Measurements from ENCODE around the gene ZMYM3. TPM values are rescaled to one million over a fixed set of nuclear protein-coding genes. Genes with fewer than 3 reads are reported as not detected.

ZMYM3 gene
- polyA plus RNA-seq, 2 donors: 5.2 to 7.6 TPM

DNA sequence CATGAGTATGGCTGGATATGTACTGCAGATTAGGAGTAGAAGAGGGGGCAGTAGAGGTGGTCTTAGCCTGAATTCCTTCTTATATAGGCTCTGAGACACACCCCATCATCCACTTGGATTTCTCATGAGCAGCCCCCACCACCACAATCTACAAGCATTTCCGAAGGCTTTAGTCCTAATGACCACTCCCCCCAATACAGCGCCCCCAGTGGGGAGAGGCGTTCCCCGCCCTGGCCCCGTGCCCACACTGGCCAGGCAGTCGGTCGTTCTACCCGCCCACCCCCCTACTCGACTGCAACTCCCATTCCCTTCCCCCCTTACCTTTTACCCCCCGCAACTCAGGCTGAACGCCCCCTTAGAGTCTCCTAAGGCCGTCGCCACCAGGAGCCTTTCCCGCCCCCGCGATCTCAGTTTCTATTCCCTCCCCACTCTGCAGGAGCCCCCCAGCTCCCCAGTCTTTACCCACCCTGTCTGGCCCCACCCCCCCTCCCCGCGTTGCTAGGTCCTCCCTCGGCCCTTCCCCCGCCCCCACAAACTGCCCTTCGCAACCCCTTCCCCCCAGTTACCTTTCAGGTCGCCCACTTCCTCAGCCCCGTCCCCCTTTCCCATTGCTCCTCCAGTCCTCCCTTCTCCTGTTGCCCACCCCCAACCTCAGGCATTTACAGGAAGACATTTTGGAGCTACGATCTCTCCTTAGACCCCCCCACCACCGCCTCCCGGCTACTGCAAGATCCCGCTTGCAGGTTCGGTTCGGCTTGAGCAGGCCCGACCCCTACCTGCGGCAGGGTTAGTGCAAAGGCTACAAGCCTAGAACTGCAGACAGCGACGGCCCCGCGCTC, 468 bp downstream of the ZMYM3 start:
- 2 to 27% methylated on average over 33 to 35 of the region's 35 CpGs for WGBS, 2 donors
- peaks cover 0 to 5% of the 10 kb centered on the region in 2 donors for H3K36me3 ChIP-seq (ENCODE audit: control insufficient read depth in 2 of 2, insufficient read depth in 2 of 2, low read length in 1 of 2)
- no peaks in the 10 kb centered on the region for H3K9me3 ChIP-seq (ENCODE audit: control insufficient read depth in 2 of 2, insufficient read depth in 1 of 2, low read depth in 1 of 2, low read length in 1 of 2)
- no peaks in the 10 kb centered on the region for H3K27me3 ChIP-seq (ENCODE audit: control insufficient read depth in 1 of 2, insufficient read depth in 2 of 2, low read length in 2 of 2)
- H3K27ac ChIP-seq (ENCODE audit: low read depth in 2 of 2, low read length in 1 of 2): peak overlapping the region in 1 of 2 donors; percentile 70
- peaks cover 0 to 5% of the 10 kb centered on the region in 2 donors for H3K4me1 ChIP-seq (ENCODE audit: control insufficient read depth in 2 of 2, insufficient read depth in 2 of 2, low read length in 1 of 2)
- peak overlapping the region; percentile 52 to 81 for H3K4me3 ChIP-seq (ENCODE audit: low read depth in 1 of 2, low read length in 2 of 2)

- peaks cover 0 to 5% of the 10 kb centered on the region in 2 donors for H3K4me1 ChIP-seq (ENCODE audit: control insufficient read depth in 2 of 2, insufficient read depth in 2 of 2, low read length in 1 of 2)
- peaks cover 0 to 15% of the 10 kb centered on the region in 2 donors for H3K36me3 ChIP-seq (ENCODE audit: control insufficient read depth in 2 of 2, insufficient read depth in 2 of 2, low read length in 1 of 2)
- no peak overlapping the region for H3K27ac ChIP-seq (ENCODE audit: low read depth in 2 of 2, low read length in 1 of 2)
- H3K9me3 ChIP-seq (ENCODE audit: control insufficient read depth in 2 of 2, insufficient read depth in 1 of 2, low read depth in 1 of 2, low read length in 1 of 2): no peaks in the 10 kb centered on the region
- WGBS, 2 donors: 65 to 66% methylated on average over 2 of the region's 2 CpGs
- H3K27me3 ChIP-seq (ENCODE audit: control insufficient read depth in 1 of 2, insufficient read depth in 2 of 2, low read length in 2 of 2): no peaks in the 10 kb centered on the region
- H3K4me3 ChIP-seq (ENCODE audit: low read depth in 1 of 2, low read length in 2 of 2): no peak overlapping the region
Observed at GRCh38 chrX:71252221-71252620, 1.7 kb downstream of the ZMYM3 start.

- 46 to 55% methylated on average over 8 of the region's 8 CpGs for WGBS, 2 donors
- no peaks in the 10 kb centered on the region for H3K27me3 ChIP-seq (ENCODE audit: control insufficient read depth in 1 of 2, insufficient read depth in 2 of 2, low read length in 2 of 2)
- H3K9me3 ChIP-seq (ENCODE audit: control insufficient read depth in 2 of 2, insufficient read depth in 1 of 2, low read depth in 1 of 2, low read length in 1 of 2): no peaks in the 10 kb centered on the region
- no peak overlapping the region for H3K27ac ChIP-seq (ENCODE audit: low read depth in 2 of 2, low read length in 1 of 2)
- peaks cover 0 to 18% of the 10 kb centered on the region in 2 donors for H3K36me3 ChIP-seq (ENCODE audit: control insufficient read depth in 2 of 2, insufficient read depth in 2 of 2, low read length in 1 of 2)
- H3K4me3 ChIP-seq (ENCODE audit: low read depth in 1 of 2, low read length in 2 of 2): no peak overlapping the region
- H3K4me1 ChIP-seq (ENCODE audit: control insufficient read depth in 2 of 2, insufficient read depth in 2 of 2, low read length in 1 of 2): peaks cover 0 to 5% of the 10 kb centered on the region in 2 donors
Observed at GRCh38 chrX:71251466-71251973, 2.4 kb downstream of the ZMYM3 start.

- Histone ChIP-seq H3K36me3 (ENCODE audit: control insufficient read depth in 2 of 2, insufficient read depth in 2 of 2, low read length in 1 of 2) (peaks cover 0 to 19% of the 10 kb centered on the region in 2 donors), H3K4me1 (ENCODE audit: control insufficient read depth in 2 of 2, insufficient read depth in 2 of 2, low read length in 1 of 2) (peaks cover 0 to 5% of the 10 kb centered on the region in 2 donors), H3K9me3 (ENCODE audit: control insufficient read depth in 2 of 2, insufficient read depth in 1 of 2, low read depth in 1 of 2, low read length in 1 of 2) (no peaks in the 10 kb centered on the region), H3K4me3 (ENCODE audit: low read depth in 1 of 2, low read length in 2 of 2) (no peak overlapping the region), H3K27ac (ENCODE audit: low read depth in 2 of 2, low read length in 1 of 2) (no peak overlapping the region), H3K27me3 (ENCODE audit: control insufficient read depth in 1 of 2, insufficient read depth in 2 of 2, low read length in 2 of 2) (no peaks in the 10 kb centered on the region)
- 77 to 86% methylated on average over 9 of the region's 9 CpGs for WGBS, 2 donors
Observed at GRCh38 chrX:71250841-71251240, 3.1 kb downstream of the ZMYM3 start.

GRCh38 chrX:71245159-71245558, 8.8 kb downstream of the ZMYM3 start:
- WGBS, 2 donors: 53 to 66% methylated on average over 2 of the region's 2 CpGs
- Histone ChIP-seq H3K36me3 (ENCODE audit: control insufficient read depth in 2 of 2, insufficient read depth in 2 of 2, low read length in 1 of 2) (peaks cover 0 to 38% of the 10 kb centered on the region in 2 donors), H3K4me3 (ENCODE audit: low read depth in 1 of 2, low read length in 2 of 2) (no peak overlapping the region), H3K27me3 (ENCODE audit: control insufficient read depth in 1 of 2, insufficient read depth in 2 of 2, low read length in 2 of 2) (no peaks in the 10 kb centered on the region), H3K9me3 (ENCODE audit: control insufficient read depth in 2 of 2, insufficient read depth in 1 of 2, low read depth in 1 of 2, low read length in 1 of 2) (no peaks in the 10 kb centered on the region), H3K27ac (ENCODE audit: low read depth in 2 of 2, low read length in 1 of 2) (no peak overlapping the region), H3K4me1 (ENCODE audit: control insufficient read depth in 2 of 2, insufficient read depth in 2 of 2, low read length in 1 of 2) (no peaks in the 10 kb centered on the region)

- Histone ChIP-seq H3K27me3 (ENCODE audit: control insufficient read depth in 1 of 2, insufficient read depth in 2 of 2, low read length in 2 of 2) (no peaks in the 10 kb centered on the region), H3K4me3 (ENCODE audit: low read depth in 1 of 2, low read length in 2 of 2) (no peak overlapping the region), H3K27ac (ENCODE audit: low read depth in 2 of 2, low read length in 1 of 2) (no peak overlapping the region), H3K36me3 (ENCODE audit: control insufficient read depth in 2 of 2, insufficient read depth in 2 of 2, low read length in 1 of 2) (peaks cover 0 to 34% of the 10 kb centered on the region in 2 donors), H3K9me3 (ENCODE audit: control insufficient read depth in 2 of 2, insufficient read depth in 1 of 2, low read depth in 1 of 2, low read length in 1 of 2) (no peaks in the 10 kb centered on the region), H3K4me1 (ENCODE audit: control insufficient read depth in 2 of 2, insufficient read depth in 2 of 2, low read length in 1 of 2) (no peaks in the 10 kb centered on the region)
- WGBS, 2 donors: 87 to 92% methylated on average over 9 of the region's 9 CpGs
Observed at GRCh38 chrX:71244359-71245128, 9.4 kb downstream of the ZMYM3 start.

- 73 to 89% methylated on average over 6 of the region's 6 CpGs for WGBS, 2 donors
- H3K4me3 ChIP-seq (ENCODE audit: low read depth in 1 of 2, low read length in 2 of 2): no peak overlapping the region
- H3K9me3 ChIP-seq (ENCODE audit: control insufficient read depth in 2 of 2, insufficient read depth in 1 of 2, low read depth in 1 of 2, low read length in 1 of 2): no peaks in the 10 kb centered on the region
- H3K4me1 ChIP-seq (ENCODE audit: control insufficient read depth in 2 of 2, insufficient read depth in 2 of 2, low read length in 1 of 2): no peaks in the 10 kb centered on the region
- peaks cover 0 to 20% of the 10 kb centered on the region in 2 donors for H3K36me3 ChIP-seq (ENCODE audit: control insufficient read depth in 2 of 2, insufficient read depth in 2 of 2, low read length in 1 of 2)
- no peak overlapping the region for H3K27ac ChIP-seq (ENCODE audit: low read depth in 2 of 2, low read length in 1 of 2)
- H3K27me3 ChIP-seq (ENCODE audit: control insufficient read depth in 1 of 2, insufficient read depth in 2 of 2, low read length in 2 of 2): no peaks in the 10 kb centered on the region
Observed at GRCh38 chrX:71241301-71241700, 12.6 kb downstream of the ZMYM3 start.

DNA sequence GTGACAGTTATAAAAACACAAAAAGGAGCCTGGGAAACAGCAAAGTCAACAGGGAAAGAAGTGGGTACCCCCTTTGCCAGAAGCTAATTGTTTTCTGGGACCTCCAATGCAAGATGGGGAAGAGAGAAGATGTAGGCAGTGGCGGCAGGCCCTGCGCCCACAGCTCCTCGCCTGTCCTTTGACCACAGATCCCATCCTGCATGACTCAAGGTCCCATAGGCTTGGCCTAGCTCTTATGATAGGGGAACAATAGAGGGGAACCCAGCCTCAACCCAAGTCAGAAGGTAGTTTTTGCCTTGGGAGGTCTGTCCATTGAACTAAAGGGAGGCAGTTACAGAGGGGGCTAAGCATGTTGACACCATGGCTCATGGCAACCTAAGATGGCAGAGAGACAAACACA, 14.2 kb downstream of the ZMYM3 start:
- H3K4me1 ChIP-seq (ENCODE audit: control insufficient read depth in 2 of 2, insufficient read depth in 2 of 2, low read length in 1 of 2): no peaks in the 10 kb centered on the region
- no peak overlapping the region for H3K27ac ChIP-seq (ENCODE audit: low read depth in 2 of 2, low read length in 1 of 2)
- H3K4me3 ChIP-seq (ENCODE audit: low read depth in 1 of 2, low read length in 2 of 2): no peak overlapping the region
- WGBS, 2 donors: 83 to 87% methylated on average over 3 of the region's 3 CpGs
- H3K27me3 ChIP-seq (ENCODE audit: control insufficient read depth in 1 of 2, insufficient read depth in 2 of 2, low read length in 2 of 2): no peaks in the 10 kb centered on the region
- H3K36me3 ChIP-seq (ENCODE audit: control insufficient read depth in 2 of 2, insufficient read depth in 2 of 2, low read length in 1 of 2): peaks cover 0 to 11% of the 10 kb centered on the region in 2 donors
- no peaks in the 10 kb centered on the region for H3K9me3 ChIP-seq (ENCODE audit: control insufficient read depth in 2 of 2, insufficient read depth in 1 of 2, low read depth in 1 of 2, low read length in 1 of 2)

GRCh38 chrX:71236836-71237235, 17.1 kb downstream of the ZMYM3 start:
- H3K27ac ChIP-seq (ENCODE audit: low read depth in 2 of 2, low read length in 1 of 2): no peak overlapping the region
- H3K36me3 ChIP-seq (ENCODE audit: control insufficient read depth in 2 of 2, insufficient read depth in 2 of 2, low read length in 1 of 2): peaks cover 0 to 4% of the 10 kb centered on the region in 2 donors
- no peaks in the 10 kb centered on the region for H3K9me3 ChIP-seq (ENCODE audit: control insufficient read depth in 2 of 2, insufficient read depth in 1 of 2, low read depth in 1 of 2, low read length in 1 of 2)
- H3K27me3 ChIP-seq (ENCODE audit: control insufficient read depth in 1 of 2, insufficient read depth in 2 of 2, low read length in 2 of 2): no peaks in the 10 kb centered on the region
- H3K4me1 ChIP-seq (ENCODE audit: control insufficient read depth in 2 of 2, insufficient read depth in 2 of 2, low read length in 1 of 2): no peaks in the 10 kb centered on the region
- WGBS, 2 donors: 86 to 89% methylated on average over 1 of the region's 1 CpG
- no peak overlapping the region for H3K4me3 ChIP-seq (ENCODE audit: low read depth in 1 of 2, low read length in 2 of 2)

Measured in esophagus (tissue), 2 donors.